ENCODE measurements around the gene COL19A1.

COL19A1 gene

GRCh38 chr6:70041411-70041810 is 175.1 kb downstream of the COL19A1 start:
- Histone ChIP-seq H3K4me3 (no peak overlapping the region), H3K36me3 (replicated peaks) (no peaks in the 10 kb centered on the region), H3K9me3 (no peaks in the 10 kb centered on the region; the same call in none of the 2 replicates), H3K27me3 (ENCODE audit: low read depth) (no peaks in the 10 kb centered on the region), H3K4me1 (no peaks in the 10 kb centered on the region; the same call in 1 of the 2 replicates)
- DNase-seq (ENCODE audit: low spot score in 2 of 2) = no peak
- in situ Hi-C loops (cut with MboI; ENCODE audit: low sequenced_read_pairs) = no loop called here

- H3K4me3 ChIP-seq = no peak overlapping the region
- no peaks in the 10 kb centered on the region for H3K36me3 ChIP-seq (replicated peaks)
- in situ Hi-C loops (cut with MboI; ENCODE audit: low sequenced_read_pairs) = no loop called here
- no peaks in the 10 kb centered on the region; the same call in none of the 2 replicates for H3K9me3 ChIP-seq
- H3K27me3 ChIP-seq (ENCODE audit: low read depth) = no peaks in the 10 kb centered on the region
- H3K4me1 ChIP-seq = peaks cover 2% of the 10 kb centered on the region; the same call in 1 of the 2 replicates
- no peak for DNase-seq (ENCODE audit: low spot score in 2 of 2)
Measured at GRCh38 chr6:70045413-70045812, 179.1 kb downstream of the COL19A1 start.

- H3K9me3 ChIP-seq = no peaks in the 10 kb centered on the region
- peaks cover 14% of the 10 kb centered on the region for H3K4me1 ChIP-seq
- in situ Hi-C loops (cut with MboI; ENCODE audit: low sequenced_read_pairs) = no loop called here
- no peaks in the 10 kb centered on the region for H3K36me3 ChIP-seq (replicated peaks)
- no peaks in the 10 kb centered on the region for H3K27me3 ChIP-seq (ENCODE audit: low read depth)
- DNase-seq (ENCODE audit: low spot score in 2 of 2) = peak in 1 of 2 experiments; percentile 56
- H3K4me3 ChIP-seq = no peak overlapping the region
Measured at GRCh38 chr6:70051197-70052124, 185.1 kb downstream of the COL19A1 start.

GRCh38 chr6:70059039-70059719 is 192.8 kb downstream of the COL19A1 start:
- Histone ChIP-seq H3K4me1 (no peaks in the 10 kb centered on the region), H3K27me3 (ENCODE audit: low read depth) (no peaks in the 10 kb centered on the region), H3K4me3 (no peak overlapping the region), H3K36me3 (replicated peaks) (no peaks in the 10 kb centered on the region), H3K9me3 (no peaks in the 10 kb centered on the region)
- in situ Hi-C loops (cut with MboI; ENCODE audit: low sequenced_read_pairs) = no loop called here
- DNase-seq (ENCODE audit: low spot score in 2 of 2) = no peak

GRCh38 chr6:70060680-70061079 is 194.3 kb downstream of the COL19A1 start:
- H3K36me3 ChIP-seq (replicated peaks) = no peaks in the 10 kb centered on the region
- no peak for DNase-seq (ENCODE audit: low spot score in 2 of 2)
- in situ Hi-C loops (cut with MboI; ENCODE audit: low sequenced_read_pairs) = no loop called here
- no peaks in the 10 kb centered on the region for H3K4me1 ChIP-seq
- no peak overlapping the region for H3K4me3 ChIP-seq
- H3K27me3 ChIP-seq (ENCODE audit: low read depth) = no peaks in the 10 kb centered on the region
- no peaks in the 10 kb centered on the region for H3K9me3 ChIP-seq

- no peaks in the 10 kb centered on the region for H3K36me3 ChIP-seq (replicated peaks)
- no peaks in the 10 kb centered on the region for H3K27me3 ChIP-seq (ENCODE audit: low read depth)
- no peak for DNase-seq (ENCODE audit: low spot score in 2 of 2)
- no peaks in the 10 kb centered on the region for H3K4me1 ChIP-seq
- no peak overlapping the region for H3K4me3 ChIP-seq
- in situ Hi-C loops (cut with MboI; ENCODE audit: low sequenced_read_pairs) = no loop called here
- no peaks in the 10 kb centered on the region for H3K9me3 ChIP-seq
Measured at GRCh38 chr6:70061546-70061945, 195.2 kb downstream of the COL19A1 start.

GRCh38 chr6:70062010-70062409 is 195.7 kb downstream of the COL19A1 start:
- Histone ChIP-seq H3K36me3 (replicated peaks) (no peaks in the 10 kb centered on the region), H3K9me3 (no peaks in the 10 kb centered on the region), H3K27me3 (ENCODE audit: low read depth) (no peaks in the 10 kb centered on the region), H3K4me1 (no peaks in the 10 kb centered on the region), H3K4me3 (no peak overlapping the region)
- in situ Hi-C loops (cut with MboI; ENCODE audit: low sequenced_read_pairs) = no loop called here
- DNase-seq (ENCODE audit: low spot score in 2 of 2) = no peak

GRCh38 chr6:70072540-70073179 is 206.3 kb downstream of the COL19A1 start:
- no peak for DNase-seq (ENCODE audit: low spot score in 2 of 2)
- no peak overlapping the region for H3K4me3 ChIP-seq
- H3K4me1 ChIP-seq = no peaks in the 10 kb centered on the region
- no peaks in the 10 kb centered on the region for H3K36me3 ChIP-seq (replicated peaks)
- H3K9me3 ChIP-seq = no peaks in the 10 kb centered on the region
- H3K27me3 ChIP-seq (ENCODE audit: low read depth) = no peaks in the 10 kb centered on the region
- in situ Hi-C loops (cut with MboI; ENCODE audit: low sequenced_read_pairs) = no loop called here

GRCh38 chr6:70073637-70074036 is 207.3 kb downstream of the COL19A1 start:
- DNase-seq (ENCODE audit: low spot score in 2 of 2) = no peak
- H3K4me1 ChIP-seq = no peaks in the 10 kb centered on the region
- no peak overlapping the region for H3K4me3 ChIP-seq
- in situ Hi-C loops (cut with MboI; ENCODE audit: low sequenced_read_pairs) = no loop called here
- H3K27me3 ChIP-seq (ENCODE audit: low read depth) = no peaks in the 10 kb centered on the region
- H3K36me3 ChIP-seq (replicated peaks) = no peaks in the 10 kb centered on the region
- H3K9me3 ChIP-seq = no peaks in the 10 kb centered on the region

GRCh38 chr6:70079241-70079640 is 212.9 kb downstream of the COL19A1 start:
- no peak for DNase-seq (ENCODE audit: low spot score in 2 of 2)
- H3K27me3 ChIP-seq (ENCODE audit: low read depth) = no peaks in the 10 kb centered on the region
- H3K9me3 ChIP-seq = no peaks in the 10 kb centered on the region
- H3K4me3 ChIP-seq = no peak overlapping the region
- peaks cover 16% of the 10 kb centered on the region for H3K4me1 ChIP-seq
- H3K36me3 ChIP-seq (replicated peaks) = no peaks in the 10 kb centered on the region
- in situ Hi-C loops (cut with MboI; ENCODE audit: low sequenced_read_pairs) = no loop called here

GRCh38 chr6:70080443-70081070 is 214.2 kb downstream of the COL19A1 start:
- DNase-seq (ENCODE audit: low spot score in 2 of 2) = peak; percentile 29 to 90
- no peaks in the 10 kb centered on the region for H3K27me3 ChIP-seq (ENCODE audit: low read depth)
- no peak overlapping the region for H3K4me3 ChIP-seq
- peaks cover 16% of the 10 kb centered on the region for H3K4me1 ChIP-seq
- H3K9me3 ChIP-seq = no peaks in the 10 kb centered on the region
- no peaks in the 10 kb centered on the region for H3K36me3 ChIP-seq (replicated peaks)
- in situ Hi-C loops (cut with MboI; ENCODE audit: low sequenced_read_pairs) = no loop called here

GRCh38 chr6:70082830-70083229 is 216.5 kb downstream of the COL19A1 start:
- Histone ChIP-seq H3K9me3 (no peaks in the 10 kb centered on the region), H3K27me3 (ENCODE audit: low read depth) (no peaks in the 10 kb centered on the region), H3K36me3 (replicated peaks) (no peaks in the 10 kb centered on the region), H3K4me1 (peaks cover 16% of the 10 kb centered on the region), H3K4me3 (no peak overlapping the region)
- in situ Hi-C loops (cut with MboI; ENCODE audit: low sequenced_read_pairs) = no loop called here
- no peak for DNase-seq (ENCODE audit: low spot score in 2 of 2)

- Histone ChIP-seq H3K36me3 (replicated peaks) (no peaks in the 10 kb centered on the region), H3K9me3 (no peaks in the 10 kb centered on the region), H3K27me3 (ENCODE audit: low read depth) (no peaks in the 10 kb centered on the region), H3K4me1 (no peaks in the 10 kb centered on the region; the same call in 1 of the 2 replicates), H3K4me3 (no peak overlapping the region)
- in situ Hi-C loops (cut with MboI; ENCODE audit: low sequenced_read_pairs) = no loop called here
- DNase-seq (ENCODE audit: low spot score in 2 of 2) = no peak
Measured at GRCh38 chr6:70086806-70087205, 220.4 kb downstream of the COL19A1 start.

Measured in HAP-1 (cell line).